Astrocyte (in vitro differentiated cells and primary cell): ENCODE data around the gene LYPD4. TPM values are rescaled to one million over a fixed set of nuclear protein-coding genes. Genes with fewer than 3 reads are reported as not detected.

ENCODE experiments used
- DNase-seq: peaks from one replicate; pipeline ENCODE4 v3.0.0-alpha.2; 2010; ENCODE audit warnings: low read depth
- FAIRE-seq: peaks from 2 replicates; lab custom pipeline; 2011; peaks lifted over from hg19 to GRCh38; lab: Jason Lieb, UNC
- H2AFZ ChIP-seq: 2 replicates; pipeline ENCODE4 v1.6.0; 2012; ENCODE audit warnings: low read depth, low read length, inconsistent platforms
- H3K27ac ChIP-seq: 2 replicates; pipeline ENCODE4 v1.5.1; 2011; ENCODE audit warnings: low read depth, low read length, inconsistent platforms
- H3K27me3 ChIP-seq: 2 replicates; pipeline ENCODE4 v1.6.0; 2011; ENCODE audit warnings: low read length, inconsistent platforms; ENCODE audit not compliant: insufficient read depth
- H3K36me3 ChIP-seq: 2 replicates; pipeline ENCODE4 v1.5.1; 2011; ENCODE audit warnings: low read length, inconsistent platforms; ENCODE audit not compliant: insufficient read depth
- H3K4me1 ChIP-seq: 2 replicates; pipeline ENCODE4 v1.5.1; 2011; ENCODE audit warnings: low read length, inconsistent platforms; ENCODE audit not compliant: insufficient read depth
- H3K4me2 ChIP-seq: 2 replicates; pipeline ENCODE4 v1.6.0; 2012; ENCODE audit warnings: low read length, inconsistent platforms
- H3K4me3 ChIP-seq: 2 replicates; pipeline ENCODE4 v1.5.1; 2011; ENCODE audit warnings: low read depth, mild to moderate bottlenecking, low read length, inconsistent platforms; ENCODE audit not compliant: insufficient read depth
- H3K79me2 ChIP-seq: 2 replicates; pipeline ENCODE4 v1.6.0; 2012; ENCODE audit warnings: mild to moderate bottlenecking, low read length, inconsistent platforms; ENCODE audit not compliant: insufficient read depth
- H3K9ac ChIP-seq: 2 replicates; pipeline ENCODE4 v1.6.0; 2012; ENCODE audit warnings: mild to moderate bottlenecking, low read length, inconsistent platforms
- H3K9me3 ChIP-seq: 2 replicates; pipeline ENCODE4 v1.5.1; 2012; ENCODE audit warnings: low read depth, mild to moderate bottlenecking, low read length, inconsistent platforms; ENCODE audit not compliant: insufficient read depth
- H4K20me1 ChIP-seq: 2 replicates; pipeline ENCODE4 v1.6.0; 2012; ENCODE audit warnings: low read length, inconsistent platforms; ENCODE audit not compliant: insufficient read depth
- H3K27ac Mint-ChIP-seq: one replicate; pipeline ENCODE4 v1.8.0; 2021; ENCODE audit warnings: mild to moderate bottlenecking, mixed read lengths; ENCODE audit not compliant: unreplicated experiment
- H3K27me3 Mint-ChIP-seq: one replicate; pipeline ENCODE4 v1.8.0; 2021; ENCODE audit warnings: low read depth, mixed read lengths; ENCODE audit not compliant: unreplicated experiment
- H3K36me3 Mint-ChIP-seq: one replicate; pipeline ENCODE4 v1.8.0; 2021; ENCODE audit warnings: low read depth, mixed read lengths; ENCODE audit not compliant: unreplicated experiment
- H3K4me1 Mint-ChIP-seq: one replicate; pipeline ENCODE4 v1.8.0; 2021; ENCODE audit warnings: low read depth, mixed read lengths; ENCODE audit not compliant: unreplicated experiment
- H3K4me3 Mint-ChIP-seq: one replicate; pipeline ENCODE4 v1.8.0; 2021; ENCODE audit warnings: mild to moderate bottlenecking, moderate library complexity, mixed read lengths; ENCODE audit not compliant: unreplicated experiment
- H3K9me3 Mint-ChIP-seq: one replicate; pipeline ENCODE4 v1.8.0; 2021; ENCODE audit warnings: mild to moderate bottlenecking, mixed read lengths; ENCODE audit not compliant: unreplicated experiment
- CTCF ChIP-seq: IDR thresholded peaks from 2 replicates; pipeline ENCODE4 v1.5.1; 2011; ENCODE audit warnings: low read depth, mild to moderate bottlenecking, inconsistent platforms, low read length, moderate library complexity; ENCODE audit not compliant: insufficient read depth
- EZH2 ChIP-seq: IDR thresholded peaks from 2 replicates; pipeline ENCODE4 v1.6.1; 2012; ENCODE audit warnings: mild to moderate bottlenecking, low read length, inconsistent platforms; ENCODE audit not compliant: insufficient read depth
- total RNA-seq: library from RNA; stranded (reverse); gene quantifications from 2 replicates; pipeline ENCODE4 v1.2.1, GENCODE V29; 2021

LYPD4 gene
- total RNA-seq, 1 donor from 2014 or later, result not detected

GRCh38 chr19:41887711-41888382 lies 43.4 kb upstream of the LYPD4 start:
- Histone ChIP-seq H3K27ac (peak overlapping the region; percentile 67), H4K20me1 (peaks cover 66% of the 10 kb centered on the region), H3K79me2 (peaks cover 63% of the 10 kb centered on the region), H3K4me3 (no peak overlapping the region), H3K27me3 (no peaks in the 10 kb centered on the region), H3K4me2 (peak overlapping the region; percentile 63), H3K9ac (peak overlapping the region; percentile 42), H3K4me1 (peaks cover 27% of the 10 kb centered on the region), H3K9me3 (no peaks in the 10 kb centered on the region), H3K36me3 (peaks cover 10% of the 10 kb centered on the region), H2AFZ (no peak overlapping the region)
- Mint-ChIP-seq H3K27ac (peak overlapping the region; percentile 35), H3K27me3 (no peaks in the 10 kb centered on the region), H3K4me1 (peaks cover 25% of the 10 kb centered on the region), H3K4me3 (no peak overlapping the region), H3K36me3 (peaks cover 19% of the 10 kb centered on the region), H3K9me3 (no peaks in the 10 kb centered on the region)
- DNase-seq, result peak; percentile 77
- TF ChIP-seq EZH2 (no peak), CTCF (peak; percentile 13)
- FAIRE-seq, result no peak

- Mint-ChIP-seq H3K27ac (peak overlapping the region; percentile 69), H3K4me3 (peak overlapping the region; percentile 64), H3K27me3 (no peaks in the 10 kb centered on the region), H3K36me3 (peaks cover 19% of the 10 kb centered on the region), H3K4me1 (peaks cover 25% of the 10 kb centered on the region), H3K9me3 (no peaks in the 10 kb centered on the region)
- FAIRE-seq, result no peak
- H3K79me2 ChIP-seq, result peaks cover 63% of the 10 kb centered on the region
- H3K9ac ChIP-seq, result peak overlapping the region; percentile 20
- H3K36me3 ChIP-seq, result peaks cover 9% of the 10 kb centered on the region
- peak overlapping the region; percentile 63 for H3K4me2 ChIP-seq
- no peak overlapping the region for H2AFZ ChIP-seq
- TF ChIP-seq EZH2, result no peak
- TF ChIP-seq CTCF, result no peak
- H3K27ac ChIP-seq, result peak overlapping the region; percentile 67
- DNase-seq, result no peak
- peaks cover 60% of the 10 kb centered on the region for H4K20me1 ChIP-seq
- H3K4me3 ChIP-seq, result no peak overlapping the region
- H3K9me3 ChIP-seq, result no peaks in the 10 kb centered on the region
- peaks cover 32% of the 10 kb centered on the region for H3K4me1 ChIP-seq
- no peaks in the 10 kb centered on the region for H3K27me3 ChIP-seq
Measured at GRCh38 chr19:41886761-41887710, 42.6 kb upstream of the LYPD4 start.
